Measurements from ENCODE around the gene RBP3. TPM values are rescaled to one million over a fixed set of nuclear protein-coding genes. Genes with fewer than 3 reads are reported as not detected.

The RBP3 gene
- total RNA-seq, 1 experiment from 2014 or later, result not detected

- no peak overlapping the region for H3K14ac ChIP-seq (ENCODE audit: insufficient read depth, low read length)
- no peak overlapping the region for H3K9ac ChIP-seq (ENCODE audit: extremely low read depth, insufficient read length, low read length)
- Mint-ChIP-seq H3K4me3 (no peak overlapping the region), H3K4me1 (peaks cover 28 to 34% of the 10 kb centered on the region in 2 experiments), H3K9me3 (no peaks in the 10 kb centered on the region; a peak in 1 of 5 replicates), H3K27me3 (ENCODE audit: low read depth) (peaks cover 24% of the 10 kb centered on the region), H3K27ac (no peak overlapping the region), H3K36me3 (ENCODE audit: insufficient read depth in 1 of 3, low read depth in 3 of 3) (no peaks in the 10 kb centered on the region; a peak in 1 of 7 replicates)
- TF ChIP-seq, protein P1, sequence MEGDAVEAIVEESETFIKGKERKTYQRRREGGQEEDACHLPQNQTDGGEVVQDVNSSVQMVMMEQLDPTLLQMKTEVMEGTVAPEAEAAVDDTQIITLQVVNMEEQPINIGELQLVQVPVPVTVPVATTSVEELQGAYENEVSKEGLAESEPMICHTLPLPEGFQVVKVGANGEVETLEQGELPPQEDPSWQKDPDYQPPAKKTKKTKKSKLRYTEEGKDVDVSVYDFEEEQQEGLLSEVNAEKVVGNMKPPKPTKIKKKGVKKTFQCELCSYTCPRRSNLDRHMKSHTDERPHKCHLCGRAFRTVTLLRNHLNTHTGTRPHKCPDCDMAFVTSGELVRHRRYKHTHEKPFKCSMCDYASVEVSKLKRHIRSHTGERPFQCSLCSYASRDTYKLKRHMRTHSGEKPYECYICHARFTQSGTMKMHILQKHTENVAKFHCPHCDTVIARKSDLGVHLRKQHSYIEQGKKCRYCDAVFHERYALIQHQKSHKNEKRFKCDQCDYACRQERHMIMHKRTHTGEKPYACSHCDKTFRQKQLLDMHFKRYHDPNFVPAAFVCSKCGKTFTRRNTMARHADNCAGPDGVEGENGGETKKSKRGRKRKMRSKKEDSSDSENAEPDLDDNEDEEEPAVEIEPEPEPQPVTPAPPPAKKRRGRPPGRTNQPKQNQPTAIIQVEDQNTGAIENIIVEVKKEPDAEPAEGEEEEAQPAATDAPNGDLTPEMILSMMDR (conservative IDR thresholded peaks at IDR 0.05), result no peak
- H3K4ac ChIP-seq (ENCODE audit: low read depth, low read length), result no peak overlapping the region
- H3K79me2 ChIP-seq (ENCODE audit: insufficient read depth, low read length), result no peaks in the 10 kb centered on the region
- no peaks in the 10 kb centered on the region for H3K9me3 ChIP-seq (ENCODE audit: control insufficient read depth, low read depth, low read length)
- no peaks in the 10 kb centered on the region for H4K20me1 ChIP-seq (ENCODE audit: control insufficient read depth, insufficient read depth, insufficient read length)
- H3K27me3 ChIP-seq (ENCODE audit: insufficient read depth, low read length), result no peaks in the 10 kb centered on the region
- H2BK120ac ChIP-seq (ENCODE audit: low read depth, low read length, poor library complexity, severe bottlenecking), result no peak overlapping the region
- no CpG with 5 or more reads among the region's 4 CpGs for WGBS (ENCODE audit: extremely low coverage, insufficient read length, low lambda C conversion rate)
- no peak overlapping the region for H4K91ac ChIP-seq (ENCODE audit: insufficient read length, low read depth, low read length)
- H2BK15ac ChIP-seq (ENCODE audit: low read depth, low read length), result no peak overlapping the region
- H2AK5ac ChIP-seq (ENCODE audit: insufficient read length, low read length), result no peak overlapping the region
- H2BK20ac ChIP-seq (ENCODE audit: low read depth, low read length, poor library complexity, severe bottlenecking), result no peak overlapping the region
- H2BK12ac ChIP-seq (ENCODE audit: insufficient read length, low read depth, low read length), result no peak overlapping the region
- no peak overlapping the region for H3K4me2 ChIP-seq (ENCODE audit: insufficient read depth, insufficient read length, low read length)
- no peak overlapping the region for H2BK5ac ChIP-seq (ENCODE audit: insufficient read length, low read length)
- no peak overlapping the region for H3K18ac ChIP-seq (ENCODE audit: insufficient read length, low read depth, low read length)
- H4K8ac ChIP-seq (replicated peaks; ENCODE audit: insufficient read length, low read depth, low read length), result no peak overlapping the region
- H3K23me2 ChIP-seq (ENCODE audit: insufficient read length, low read depth, low read length, poor library complexity, severe bottlenecking), result no peaks in the 10 kb centered on the region
- no peak overlapping the region for H3T11ph ChIP-seq (ENCODE audit: low read length)
- peaks cover 4% of the 10 kb centered on the region; the same call in 1 of the 2 replicates for H3K4me1 ChIP-seq (ENCODE audit: insufficient read depth, low read length)
- H4K5ac ChIP-seq (ENCODE audit: insufficient read length, low read depth, low read length), result no peak overlapping the region
- no peak overlapping the region for H3K23ac ChIP-seq (ENCODE audit: insufficient read length, low read depth, low read length)
- no peak overlapping the region for H3K56ac ChIP-seq (ENCODE audit: insufficient read length, low read depth, low read length)
- H3K79me1 ChIP-seq (ENCODE audit: insufficient read depth, low read depth, low read length, poor library complexity, severe bottlenecking), result no peaks in the 10 kb centered on the region
- no peak overlapping the region for H2AFZ ChIP-seq (ENCODE audit: low read length)
- no peak overlapping the region for H3K27ac ChIP-seq (ENCODE audit: insufficient read length, low read depth, low read length)
- DNase-seq, result no peak
Measured at GRCh38 chr10:47401210-47401609, 53.0 kb downstream of the RBP3 start.
